Anterior cingulate cortex (tissue), 58 donors: Measurements from ENCODE around the gene EPAS1.
A peak's percentile ranks its signal among the peaks of the same experiment; 100 is the strongest.

Experiments used
- DNase-seq, 58 donors: peaks; one replicate each; lab custom pipeline; 2025; lab: John Stamatoyannopoulos, UW

Gene EPAS1

GRCh38 chr2:46273225-46273863 lies 23.9 kb upstream of the EPAS1 start:
- no peak for DNase-seq

DNA sequence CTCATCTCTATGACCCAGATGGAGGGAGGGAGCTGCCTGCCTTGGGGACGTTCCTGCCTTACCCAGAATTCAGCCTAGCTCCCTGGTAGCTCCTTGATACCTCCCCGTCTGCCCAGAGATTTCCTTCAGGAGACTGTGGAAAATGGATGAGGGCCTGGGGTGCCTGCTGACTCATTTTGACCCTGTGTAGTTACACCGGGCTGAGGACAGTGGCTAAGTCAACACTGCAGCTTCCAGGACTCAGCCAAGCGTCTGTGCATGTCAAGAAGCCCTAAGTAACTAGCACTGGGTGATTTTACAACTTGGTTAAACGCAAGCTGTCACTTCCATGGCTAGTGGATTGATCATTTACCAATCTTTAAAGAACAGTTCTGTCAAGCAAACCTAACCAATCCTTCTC lies 23.3 kb upstream of the EPAS1 start:
- DNase-seq, result no peak

GRCh38 chr2:46274586-46274985 lies 22.6 kb upstream of the EPAS1 start:
- DNase-seq, result no peak

GRCh38 chr2:46275995-46276394 lies 21.2 kb upstream of the EPAS1 start:
- peak in 5 of 58 donors; percentile 9 to 22 (median 15) for DNase-seq

DNA sequence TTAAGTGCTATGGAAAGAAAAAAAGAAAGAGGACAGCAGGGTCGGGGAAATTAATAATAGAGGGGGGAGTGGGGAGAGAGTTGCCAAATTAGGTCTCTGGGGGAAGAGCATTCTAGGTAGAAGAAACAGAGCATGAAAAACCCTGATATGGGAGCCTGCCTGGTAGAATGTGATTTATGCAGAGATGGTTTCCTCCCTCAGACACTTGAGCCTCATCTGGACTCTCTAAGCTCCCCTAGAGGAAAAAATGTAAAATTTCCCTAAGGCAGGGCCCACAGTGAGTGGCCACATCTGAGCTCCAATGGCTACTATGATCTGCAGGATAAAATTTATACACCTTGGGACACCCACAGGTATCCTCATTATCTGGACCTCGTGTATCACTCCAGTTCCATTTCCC lies 20.6 kb upstream of the EPAS1 start:
- no peak for DNase-seq

DNA sequence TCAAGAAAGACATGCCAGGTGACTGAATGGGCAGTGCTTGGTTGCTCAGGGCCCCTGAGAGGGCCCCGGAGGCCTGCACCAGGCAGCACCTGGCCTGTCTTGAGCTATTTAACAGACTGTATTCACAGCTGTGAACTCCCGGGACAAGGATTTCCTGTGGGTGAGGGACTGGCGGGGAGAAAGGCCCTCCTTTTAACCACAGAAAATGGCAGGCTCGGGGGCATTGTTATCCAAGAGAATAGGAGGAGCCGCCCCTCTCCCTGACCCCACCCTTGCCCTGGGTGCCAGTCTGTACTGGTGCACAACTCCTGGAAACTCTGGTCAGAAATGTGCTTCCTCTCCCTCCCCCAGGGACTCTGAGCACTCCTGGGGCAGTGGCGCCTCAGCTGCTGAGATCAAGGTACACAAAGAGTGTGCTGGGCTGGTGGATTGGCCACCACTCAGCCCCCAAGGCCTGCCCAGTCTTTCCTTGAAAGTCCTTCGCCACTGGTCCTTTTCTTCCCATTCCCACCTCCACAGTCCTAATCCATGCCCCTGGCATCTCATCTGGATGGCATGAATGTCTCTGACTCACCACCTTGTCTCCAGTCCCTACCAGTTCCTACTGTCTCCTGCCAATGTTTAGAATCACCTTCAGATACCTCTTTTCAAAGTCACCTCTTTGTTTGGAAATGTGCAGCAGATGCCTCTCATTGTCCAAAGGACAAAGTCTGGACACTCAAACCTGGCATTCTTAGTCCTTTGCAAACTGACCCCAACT lies 19.6 kb upstream of the EPAS1 start:
- DNase-seq, result no peak

DNA sequence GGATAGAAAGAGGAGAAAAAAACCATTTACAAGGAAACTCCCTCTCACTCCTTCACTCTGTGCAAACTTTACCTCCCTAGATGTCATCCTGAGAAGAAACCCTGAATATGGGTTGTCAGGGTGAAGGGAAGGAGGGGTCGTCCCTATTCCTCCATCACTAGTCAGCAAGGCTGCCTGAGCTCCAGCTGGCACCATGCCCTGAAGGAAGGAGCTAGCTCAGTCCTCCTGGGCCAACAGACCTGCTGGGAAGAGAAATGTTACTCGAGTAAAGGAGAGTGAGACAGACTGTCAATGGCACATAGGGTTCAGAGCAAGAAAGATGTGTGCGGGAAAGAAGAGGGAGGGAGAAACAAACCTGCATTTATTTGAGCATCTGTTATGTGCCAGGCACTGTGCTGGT lies 18.3 kb upstream of the EPAS1 start:
- DNase-seq, result no peak

GRCh38 chr2:46281939-46282338 lies 15.3 kb upstream of the EPAS1 start:
- DNase-seq, result no peak

GRCh38 chr2:46283693-46284092 lies 13.5 kb upstream of the EPAS1 start:
- no peak for DNase-seq

- no peak for DNase-seq
Observed at GRCh38 chr2:46284260-46284659, 12.9 kb upstream of the EPAS1 start.

GRCh38 chr2:46284796-46285195 lies 12.4 kb upstream of the EPAS1 start:
- DNase-seq, result no peak

DNA sequence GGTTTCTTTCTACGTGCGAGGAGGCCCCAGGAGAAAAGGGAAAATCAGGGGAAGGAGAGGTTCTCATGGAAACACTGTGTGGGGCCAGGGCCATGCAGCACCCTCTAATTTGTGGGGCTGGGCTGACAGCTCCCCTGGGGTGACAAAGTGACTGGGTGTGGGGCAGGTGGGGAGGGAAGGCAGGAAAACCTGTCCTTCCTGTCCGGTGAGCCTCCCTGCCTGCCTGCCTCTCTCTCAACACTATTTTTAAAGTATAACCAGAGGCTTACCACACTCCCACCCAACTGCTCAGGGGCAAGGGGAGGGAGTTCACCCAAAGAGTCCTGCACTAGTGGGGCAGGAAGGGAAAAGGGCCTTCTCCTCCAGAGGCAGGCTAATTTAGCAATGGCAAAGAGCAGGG lies 10.5 kb upstream of the EPAS1 start:
- no peak for DNase-seq

DNA sequence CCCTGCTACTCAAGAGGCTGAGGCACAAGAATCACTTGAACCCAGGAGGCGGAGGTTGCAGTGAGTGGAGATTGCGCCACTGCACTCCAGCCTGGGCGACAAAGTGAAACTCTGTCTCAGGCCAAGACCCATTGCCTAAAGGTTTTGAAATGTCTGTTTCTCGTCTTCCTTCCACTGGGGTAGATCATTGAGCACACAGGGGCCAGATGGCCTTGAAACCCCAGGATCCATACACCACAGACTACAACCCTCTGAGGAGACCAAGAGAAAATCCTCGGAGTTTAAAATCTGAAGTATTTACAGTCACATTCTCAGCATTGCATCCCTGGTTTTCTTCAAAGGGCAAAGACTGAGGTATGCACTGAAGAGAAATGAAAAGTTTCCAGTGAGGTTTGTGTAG lies 7.1 kb upstream of the EPAS1 start:
- no peak for DNase-seq

- DNase-seq, result no peak
Observed at GRCh38 chr2:46293466-46293865, 3.7 kb upstream of the EPAS1 start.

- DNase-seq, result peak in 6 of 58 donors; percentile 5 to 15 (median 12)
Observed at GRCh38 chr2:46294176-46294836, 2.9 kb upstream of the EPAS1 start.

GRCh38 chr2:46296216-46296839 lies 879 bp upstream of the EPAS1 start:
- peak in 14 of 58 donors; percentile 10 to 58 (median 20) for DNase-seq

GRCh38 chr2:46297546-46298271 lies 502 bp downstream of the EPAS1 start:
- peak in 5 of 58 donors; percentile 16 to 42 (median 33) for DNase-seq

DNA sequence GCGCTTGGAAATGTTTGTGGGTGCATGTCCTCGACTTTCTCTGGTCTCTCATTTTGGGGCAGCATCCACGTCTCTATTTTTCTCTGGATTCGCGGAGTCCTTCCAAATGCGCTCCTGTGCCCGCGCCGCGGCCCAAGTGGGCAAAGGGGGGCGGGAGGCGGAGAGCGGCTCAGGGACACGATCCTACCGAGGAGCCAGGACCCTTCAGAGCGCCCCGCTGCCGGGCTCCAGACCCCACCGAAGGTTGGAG lies 990 bp downstream of the EPAS1 start:
- DNase-seq, result no peak

- peak in 17 of 58 donors; percentile 13 to 51 (median 22) for DNase-seq
Observed at GRCh38 chr2:46298522-46299353, 1.5 kb downstream of the EPAS1 start.
